GM19438 (cell line): Measurements from ENCODE around the gene PSMC3IP.
A peak's percentile ranks its signal among the peaks of the same experiment; 100 is the strongest.
"Not testable (repeated sequence)": the region's sequence is repeated elsewhere in the genome, so short reads cannot be mapped to it uniquely, and the experiment has no call there.

ENCODE experiments used
- ATAC-seq: cut with Tn5 transposase; IDR thresholded peaks from one replicate; pipeline ENCODE4 v1.9.1; 2021; ENCODE audit warnings: low read depth; ENCODE audit not compliant: unreplicated experiment

The PSMC3IP gene

DNA sequence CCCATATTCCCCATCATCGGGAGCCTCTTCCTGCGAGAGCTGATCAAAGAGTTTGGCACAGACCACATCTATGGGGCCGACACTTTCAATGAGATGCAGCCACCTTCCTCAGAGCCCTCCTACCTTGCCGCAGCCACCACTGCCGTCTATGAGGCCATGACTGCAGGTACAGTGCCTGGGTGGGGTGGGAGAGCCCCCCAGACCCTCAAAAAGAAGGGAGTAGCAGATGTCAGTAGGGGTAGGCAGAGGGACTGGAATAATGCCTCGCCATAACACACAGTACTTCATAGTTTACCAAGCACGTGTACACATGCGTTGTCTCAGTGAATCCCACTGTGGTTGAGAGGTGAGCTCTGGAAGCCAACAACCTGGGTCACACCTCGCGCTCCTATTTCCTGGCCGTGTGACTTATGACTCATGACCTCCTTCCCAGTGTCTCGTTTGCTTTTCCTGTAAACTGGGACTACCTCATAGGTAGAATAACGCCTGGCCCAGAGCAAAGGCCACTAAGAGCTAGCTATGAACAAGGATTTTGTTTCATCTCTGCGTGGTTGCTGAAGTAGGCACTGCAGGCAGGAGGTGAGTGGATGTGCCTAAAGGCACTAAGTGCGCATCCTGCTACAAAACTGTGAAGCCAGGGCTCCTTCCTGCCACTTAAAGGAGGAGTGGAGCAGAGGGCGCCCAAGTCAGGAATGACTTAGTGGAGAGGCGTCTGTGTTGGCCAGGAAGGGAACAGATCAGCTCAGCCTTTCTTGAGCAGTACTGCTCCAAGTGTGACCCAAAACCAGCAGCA lies 36.3 kb downstream of the PSMC3IP start:
- ATAC-seq, result no peak

DNA sequence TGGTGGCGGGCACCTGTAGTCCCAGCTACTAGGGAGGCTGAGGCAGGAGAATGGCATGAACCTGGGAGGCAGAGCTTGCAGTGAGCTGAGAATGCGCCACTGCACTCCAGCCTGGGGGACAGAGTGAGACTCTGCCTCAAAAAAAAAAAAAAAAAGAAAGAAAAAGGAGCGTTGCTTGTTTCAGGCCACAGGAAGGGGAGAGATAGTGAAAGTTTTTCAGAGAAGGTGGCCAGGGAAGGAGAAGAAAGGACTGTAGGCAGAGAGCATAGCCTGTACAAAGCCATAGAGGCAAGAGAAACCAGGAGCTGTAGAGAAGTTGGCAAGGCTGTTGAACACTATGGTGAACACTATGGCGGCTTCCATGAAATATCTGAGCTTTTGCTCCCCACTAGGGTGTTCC lies 37.0 kb downstream of the PSMC3IP start:
- ATAC-seq, result not testable (repeated sequence)

DNA sequence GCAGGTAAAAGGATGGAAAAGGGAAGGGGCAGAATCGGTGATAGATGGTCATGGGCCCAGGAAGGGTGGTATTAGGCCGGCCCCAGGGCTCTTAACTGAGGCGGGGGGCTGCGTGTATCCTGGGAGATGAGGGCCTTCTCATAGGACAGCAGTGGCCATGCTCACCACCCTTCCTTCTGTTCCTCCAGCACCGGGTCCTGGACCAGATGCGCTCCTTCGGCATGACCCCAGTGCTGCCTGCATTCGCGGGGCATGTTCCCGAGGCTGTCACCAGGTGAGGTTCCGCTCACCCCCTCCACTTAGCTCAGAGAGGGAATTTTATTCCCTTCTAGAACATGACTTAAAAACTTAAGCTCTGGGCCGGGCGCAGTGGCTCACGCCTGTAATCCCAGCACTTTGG lies 39.0 kb downstream of the PSMC3IP start:
- ATAC-seq, result no peak

DNA sequence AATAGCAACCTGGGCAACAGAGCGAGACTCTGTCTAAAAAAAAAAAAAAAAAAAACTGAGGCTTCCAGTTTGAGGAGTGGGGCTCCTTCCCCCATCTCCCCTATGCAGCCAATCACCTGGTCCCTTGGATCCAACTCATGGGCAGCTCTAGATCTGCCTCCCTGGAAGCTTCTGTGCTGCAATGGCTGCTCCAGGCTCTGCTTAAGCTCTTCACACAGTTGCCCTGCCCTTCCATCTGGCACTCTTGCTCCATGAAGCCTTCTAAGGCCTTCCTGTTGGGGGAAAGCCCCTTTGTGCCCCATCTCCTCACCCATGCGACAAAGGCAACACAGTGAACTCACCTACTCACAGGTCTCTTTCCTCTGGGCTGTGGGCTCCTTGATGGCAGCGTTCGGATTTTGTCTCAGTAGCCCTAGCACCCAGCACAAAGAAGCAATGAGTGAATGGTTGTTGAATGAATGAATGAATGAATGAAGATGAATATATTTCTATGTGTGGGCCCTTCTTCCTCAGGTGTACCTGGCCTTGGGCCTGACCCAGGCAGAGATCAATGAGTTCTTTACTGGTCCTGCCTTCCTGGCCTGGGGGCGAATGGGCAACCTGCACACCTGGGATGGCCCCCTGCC lies 39.6 kb downstream of the PSMC3IP start:
- no peak for ATAC-seq

DNA sequence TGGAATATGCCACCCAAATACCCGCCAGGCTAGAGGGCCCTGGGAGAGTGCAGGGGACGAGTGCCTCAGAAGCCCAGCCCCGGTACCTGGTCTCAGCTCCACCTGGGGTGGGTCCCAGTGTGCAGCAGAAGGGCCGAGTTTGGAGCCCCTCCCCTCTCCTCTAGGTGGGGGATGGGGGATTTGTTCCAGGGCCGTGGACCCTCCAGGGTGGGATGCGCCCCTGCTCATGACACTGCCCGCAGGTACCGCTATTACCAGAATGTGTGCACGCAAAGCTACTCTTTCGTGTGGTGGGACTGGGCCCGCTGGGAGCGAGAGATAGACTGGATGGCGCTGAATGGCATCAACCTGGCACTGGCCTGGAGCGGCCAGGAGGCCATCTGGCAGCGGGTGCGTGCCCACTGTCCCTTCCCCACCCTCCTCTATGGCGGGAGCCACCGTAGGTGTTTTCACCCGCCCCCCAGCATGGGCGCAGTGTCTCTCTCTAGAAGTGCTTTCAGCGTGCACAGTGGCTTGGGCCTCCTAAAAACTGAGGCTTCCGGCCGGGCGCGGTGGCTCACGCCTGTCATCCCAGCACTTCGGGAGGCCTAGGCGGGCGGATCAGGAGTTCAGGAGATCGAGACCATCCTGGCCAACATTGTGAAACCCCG lies 40.2 kb downstream of the PSMC3IP start:
- no peak for ATAC-seq

DNA sequence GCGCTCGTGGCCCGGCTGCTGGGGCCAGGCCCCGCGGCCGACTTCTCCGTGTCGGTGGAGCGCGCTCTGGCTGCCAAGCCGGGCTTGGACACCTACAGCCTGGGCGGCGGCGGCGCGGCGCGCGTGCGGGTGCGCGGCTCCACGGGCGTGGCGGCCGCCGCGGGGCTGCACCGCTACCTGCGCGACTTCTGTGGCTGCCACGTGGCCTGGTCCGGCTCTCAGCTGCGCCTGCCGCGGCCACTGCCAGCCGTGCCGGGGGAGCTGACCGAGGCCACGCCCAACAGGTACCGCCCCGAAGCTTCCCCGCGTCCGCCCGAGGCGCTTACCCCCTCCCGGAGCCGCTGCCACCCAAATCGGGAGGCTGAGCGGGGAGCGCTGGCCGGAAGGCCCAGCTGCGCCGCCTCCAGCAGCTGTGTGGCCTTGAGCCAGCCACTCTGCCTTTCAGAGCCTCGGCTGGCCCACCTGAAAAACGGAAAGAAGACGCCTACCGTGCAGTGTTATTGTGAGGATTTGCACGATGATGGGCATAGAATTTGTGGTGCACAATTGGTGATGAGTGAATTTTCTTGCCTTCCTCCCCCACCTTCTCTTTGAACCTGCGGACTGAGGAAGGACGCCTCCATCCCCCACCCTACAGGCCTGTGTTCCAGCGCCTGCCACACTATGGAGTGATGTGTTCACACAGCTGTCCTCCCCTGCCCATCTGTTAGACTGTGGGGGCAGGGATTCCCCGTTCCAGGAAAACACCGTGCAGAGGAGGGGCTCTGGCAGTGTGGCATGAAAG lies 41.0 kb downstream of the PSMC3IP start:
- ATAC-seq, result peak; percentile 60

DNA sequence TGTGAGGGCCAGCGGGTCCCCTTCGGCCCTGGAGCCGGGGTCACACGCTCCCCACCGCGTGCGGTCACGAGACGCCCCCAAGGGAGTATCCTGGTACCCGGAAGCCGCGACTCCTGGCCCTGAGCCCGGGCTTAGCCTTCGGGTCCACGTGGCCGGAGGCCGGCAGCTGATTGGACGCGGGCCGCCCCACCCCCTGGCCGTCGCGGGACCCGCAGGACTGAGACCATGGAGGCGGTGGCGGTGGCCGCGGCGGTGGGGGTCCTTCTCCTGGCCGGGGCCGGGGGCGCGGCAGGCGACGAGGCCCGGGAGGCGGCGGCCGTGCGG lies 41.5 kb downstream of the PSMC3IP start, which contains the start of gene NAGLU:
NAGLU (plus strand) TSS at position 194 of the 324 bp plus-strand sequence; CDS start at position 226, 32 bp downstream.
- peak; percentile 83 for ATAC-seq

DNA sequence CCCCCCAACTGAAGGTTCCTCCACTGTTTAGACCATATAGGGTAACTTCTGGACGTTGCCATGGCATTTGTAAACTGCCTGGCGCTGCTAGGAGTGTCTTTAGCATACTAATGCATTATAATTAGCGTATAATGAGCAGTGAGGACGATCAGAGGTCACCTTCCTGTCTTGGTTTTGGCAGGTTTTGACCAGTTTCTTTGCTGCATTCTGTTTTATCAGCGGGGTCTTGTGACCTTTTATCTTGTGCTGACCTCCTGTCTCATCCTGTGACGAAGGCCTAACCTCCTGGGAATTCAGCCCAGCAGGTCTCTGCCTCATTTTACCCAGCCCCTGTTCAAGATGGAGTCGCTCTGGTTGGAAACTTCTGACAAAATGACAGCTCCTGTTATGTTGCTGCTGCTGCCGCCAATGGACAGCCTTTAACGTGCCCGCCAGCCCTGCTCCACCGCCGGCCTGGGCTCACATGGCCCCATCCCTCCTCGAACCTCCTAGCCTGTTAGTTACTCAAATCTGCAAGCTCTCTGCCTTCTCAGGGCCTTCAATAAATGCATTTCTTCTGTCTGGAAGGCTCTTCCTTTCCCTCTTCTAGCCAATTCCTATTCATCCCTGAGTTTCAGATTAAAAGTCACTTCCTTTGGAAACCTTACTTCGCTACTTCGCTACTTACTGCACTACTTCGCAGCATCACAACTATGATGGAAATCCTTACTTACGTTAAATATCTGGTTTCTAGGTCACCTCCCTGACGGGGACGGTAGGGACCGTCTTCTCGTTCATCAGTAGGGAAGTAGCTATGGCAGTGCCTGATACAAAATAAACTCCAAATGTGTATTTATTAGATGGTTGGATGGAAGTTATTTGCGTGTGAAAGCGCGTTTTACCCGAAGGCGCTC lies 42.1 kb downstream of the PSMC3IP start:
- no peak for ATAC-seq

DNA sequence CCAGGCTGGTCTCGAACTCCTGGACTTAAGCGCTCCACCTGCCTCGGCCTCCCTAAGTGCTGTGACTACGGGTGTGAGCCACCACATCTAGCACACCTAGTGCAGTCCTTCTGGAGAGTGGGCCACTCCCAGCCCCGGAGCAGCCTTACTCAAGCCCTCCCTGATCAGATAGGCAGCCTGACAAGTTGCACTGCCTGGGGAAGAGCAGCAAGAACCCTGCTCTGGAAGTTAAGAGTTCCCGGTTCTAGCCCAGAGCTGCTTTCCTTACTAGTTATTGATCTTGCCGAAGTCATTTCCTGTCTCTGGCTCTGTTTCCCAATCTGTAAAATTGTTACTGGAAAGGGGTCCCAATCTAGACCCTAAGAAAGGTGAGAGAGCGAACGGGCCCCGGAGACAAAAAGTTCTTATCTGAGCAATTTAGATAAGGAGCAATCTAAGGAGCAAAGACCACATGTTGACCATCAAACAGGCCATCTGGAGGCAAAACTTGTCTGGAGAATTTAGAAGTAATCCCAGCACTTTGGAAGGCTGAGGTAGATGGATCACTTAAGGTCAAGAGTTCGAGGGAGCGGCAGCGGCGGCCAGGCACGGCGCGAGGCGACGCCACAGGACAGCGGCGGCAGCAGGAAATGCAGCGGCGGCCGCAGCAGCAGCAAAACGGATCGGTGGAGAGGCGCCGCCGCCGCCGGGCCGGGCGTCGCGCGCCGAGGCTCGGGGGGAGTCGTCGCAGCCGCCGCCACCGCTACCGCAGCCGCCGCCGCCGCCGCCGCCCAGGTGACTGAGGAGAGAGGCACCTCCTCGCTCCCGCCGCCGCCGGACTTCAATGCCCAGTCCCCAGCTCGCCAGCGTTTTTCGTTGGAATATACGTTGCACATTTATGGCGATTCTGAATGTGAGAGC lies 45.8 kb downstream of the PSMC3IP start:
- no peak for ATAC-seq

DNA sequence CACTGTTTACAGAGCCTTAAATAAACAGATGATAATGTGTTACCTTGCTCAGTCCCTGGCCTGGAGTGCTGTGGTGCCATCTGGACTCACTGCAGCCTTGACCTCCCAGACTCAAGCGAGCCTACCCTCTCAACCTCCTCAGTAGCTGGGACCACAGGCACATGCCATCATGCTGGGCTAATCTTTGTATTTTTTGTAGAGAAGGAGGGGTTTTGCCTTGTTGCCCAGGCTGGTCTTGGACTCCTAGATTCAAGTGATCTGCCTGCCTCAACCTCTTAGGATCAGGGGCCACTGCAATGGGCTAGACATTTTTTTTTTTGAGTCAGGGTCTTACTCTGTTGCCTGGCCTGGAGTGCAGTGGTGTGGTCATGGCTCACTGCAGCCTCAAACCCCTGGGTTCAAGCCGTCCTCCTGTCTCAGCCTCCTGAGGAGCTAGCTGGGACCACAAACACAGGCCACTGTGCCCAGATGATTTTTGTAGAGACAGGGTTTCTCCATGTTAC lies 46.5 kb downstream of the PSMC3IP start:
- ATAC-seq, result no peak

DNA sequence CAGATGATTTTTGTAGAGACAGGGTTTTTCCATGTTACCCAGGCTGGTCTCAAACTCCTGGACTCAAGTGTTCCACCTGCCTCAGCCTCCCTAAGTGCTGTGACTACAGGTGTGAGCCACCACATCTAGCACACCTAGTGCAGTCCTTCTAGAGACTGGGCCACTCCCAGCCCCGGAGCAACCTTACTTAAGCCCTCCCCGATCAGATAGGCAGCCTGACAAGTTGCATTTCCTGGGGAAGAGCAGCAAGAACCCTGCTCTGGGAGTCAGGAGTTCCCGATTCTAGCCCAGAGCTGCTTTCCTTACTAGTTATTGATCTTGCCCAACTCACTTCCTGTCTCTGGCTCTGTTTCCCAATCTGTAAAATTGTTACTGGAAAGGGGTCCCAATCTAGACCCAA lies 48.5 kb downstream of the PSMC3IP start:
- no peak for ATAC-seq

DNA sequence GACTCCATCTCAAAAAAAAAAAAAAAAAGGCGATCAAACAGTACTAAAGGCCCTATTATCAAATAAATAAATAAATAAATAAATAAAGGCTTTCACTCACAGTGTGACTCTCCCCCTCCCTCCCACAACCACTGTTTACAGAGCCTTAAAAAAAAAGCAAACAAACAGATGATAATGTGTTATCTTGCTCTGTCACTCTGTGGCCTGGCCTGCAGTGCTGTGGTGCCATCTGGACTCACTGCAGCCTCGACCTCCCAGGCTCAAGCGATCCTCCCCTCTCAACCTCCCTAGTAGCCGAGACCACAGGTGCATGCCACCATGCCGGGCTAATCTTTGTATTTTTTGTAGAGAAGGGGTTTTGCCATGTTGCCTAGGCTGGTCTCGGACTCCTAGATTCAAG lies 49.6 kb downstream of the PSMC3IP start:
- ATAC-seq, result no peak

DNA sequence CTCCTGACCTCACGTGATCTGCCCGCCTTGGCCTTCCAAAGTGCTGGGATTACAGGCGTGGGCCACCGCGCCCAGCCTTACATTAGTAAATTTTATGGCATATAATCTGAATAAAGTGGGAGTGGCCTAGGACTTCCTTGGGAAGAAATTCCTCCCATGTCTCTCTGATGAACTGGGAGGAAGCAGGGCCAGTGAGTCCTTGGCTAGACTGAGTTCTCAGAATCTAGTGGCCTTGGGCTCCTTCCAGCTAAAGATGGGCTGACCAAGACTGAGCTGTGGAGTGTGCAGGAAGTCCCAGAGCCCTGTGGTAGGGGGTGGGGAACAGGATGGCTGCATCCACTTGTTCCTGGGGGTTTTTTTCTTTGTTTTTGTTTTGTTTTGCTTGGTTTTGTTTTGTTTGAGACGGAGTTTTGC lies 51.5 kb downstream of the PSMC3IP start:
- no peak for ATAC-seq

DNA sequence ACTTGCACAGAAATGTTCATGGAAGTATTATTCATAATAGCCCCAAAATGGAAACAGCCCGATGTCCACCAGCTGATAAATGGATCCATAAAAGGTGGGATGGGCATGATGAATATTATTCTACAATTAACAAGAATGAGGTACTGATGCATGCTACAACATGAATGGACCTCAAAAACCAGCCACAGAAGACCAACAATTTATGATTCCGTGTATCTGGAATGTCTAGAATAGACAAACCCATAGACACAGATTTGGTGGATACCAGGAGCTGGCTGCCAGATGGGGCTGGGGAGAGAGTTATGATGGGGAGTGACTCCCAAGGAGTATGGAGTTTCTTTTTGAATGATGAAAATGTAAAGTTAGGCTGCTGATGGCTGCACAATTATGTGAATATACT lies 52.3 kb downstream of the PSMC3IP start:
- no peak for ATAC-seq

DNA sequence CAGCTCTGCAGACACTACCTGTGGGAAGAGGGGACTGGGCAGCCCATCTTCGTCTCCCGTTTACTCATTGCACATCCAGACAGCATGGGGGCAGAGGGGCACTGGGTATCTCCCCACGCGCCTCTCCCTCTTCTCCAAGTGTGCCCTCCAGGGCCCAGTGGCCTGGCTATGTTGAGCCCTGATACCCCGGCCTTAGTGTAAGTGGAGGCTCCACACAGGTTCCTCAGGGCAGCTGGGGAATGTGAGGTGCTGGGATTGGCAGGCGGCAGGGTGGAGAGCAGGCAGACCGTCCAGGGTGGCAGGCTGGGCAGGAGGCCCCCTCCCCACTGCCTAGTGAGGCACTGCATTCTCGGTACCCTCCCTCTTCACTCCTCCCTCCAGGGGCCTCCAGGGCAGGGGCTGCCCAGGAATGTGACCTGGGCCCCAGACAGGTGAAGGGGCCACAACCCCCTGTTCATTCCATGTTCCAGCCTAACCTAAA lies 54.7 kb downstream of the PSMC3IP start:
- ATAC-seq, result no peak
